Fibroblast of lung (primary cell): ENCODE results near the gene GPR68.

Experiments
- EZH2 ChIP-seq: IDR thresholded peaks from 2 replicates; pipeline ENCODE4 v1.5.1; 2012; ENCODE audit warnings: low read length, control low read depth, mild to moderate bottlenecking; ENCODE audit errors: missing control alignments
- TF ChIP-seq, protein P1 (sequence below), 2 donors: IDR thresholded peaks in 1 of 2; conservative IDR thresholded peaks in 1 of 2; 1 replicate in 1 of 2; 2 replicates in 1 of 2; pipeline ENCODE4 v1.5.1; 2011 to 2012; ENCODE audit warnings: low read length in 2 of 2, control low read depth in 1 of 2, inconsistent platforms in 1 of 2, low read depth in 1 of 2, mild to moderate bottlenecking in 1 of 2

- TF ChIP-seq, protein P1, sequence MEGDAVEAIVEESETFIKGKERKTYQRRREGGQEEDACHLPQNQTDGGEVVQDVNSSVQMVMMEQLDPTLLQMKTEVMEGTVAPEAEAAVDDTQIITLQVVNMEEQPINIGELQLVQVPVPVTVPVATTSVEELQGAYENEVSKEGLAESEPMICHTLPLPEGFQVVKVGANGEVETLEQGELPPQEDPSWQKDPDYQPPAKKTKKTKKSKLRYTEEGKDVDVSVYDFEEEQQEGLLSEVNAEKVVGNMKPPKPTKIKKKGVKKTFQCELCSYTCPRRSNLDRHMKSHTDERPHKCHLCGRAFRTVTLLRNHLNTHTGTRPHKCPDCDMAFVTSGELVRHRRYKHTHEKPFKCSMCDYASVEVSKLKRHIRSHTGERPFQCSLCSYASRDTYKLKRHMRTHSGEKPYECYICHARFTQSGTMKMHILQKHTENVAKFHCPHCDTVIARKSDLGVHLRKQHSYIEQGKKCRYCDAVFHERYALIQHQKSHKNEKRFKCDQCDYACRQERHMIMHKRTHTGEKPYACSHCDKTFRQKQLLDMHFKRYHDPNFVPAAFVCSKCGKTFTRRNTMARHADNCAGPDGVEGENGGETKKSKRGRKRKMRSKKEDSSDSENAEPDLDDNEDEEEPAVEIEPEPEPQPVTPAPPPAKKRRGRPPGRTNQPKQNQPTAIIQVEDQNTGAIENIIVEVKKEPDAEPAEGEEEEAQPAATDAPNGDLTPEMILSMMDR (conservative IDR thresholded peaks at IDR 0.05 in 1 of 2, IDR thresholded peaks at IDR 0.05 in 1 of 2; ENCODE audit: low read depth in 1 of 2, low read length in 2 of 2) = no peak
- TF ChIP-seq EZH2 = no peak
Measured at GRCh38 chr14:91265404-91265803, 20.9 kb upstream of the GPR68 start.
